Right lobe of liver (tissue), 6 donors: ENCODE results near the gene ALPG. TPM values are rescaled to one million over a fixed set of nuclear protein-coding genes. Genes with fewer than 3 reads are reported as not detected.

Experiments
- ATAC-seq, 4 donors: fragments of 200-7000 bp; cut with Tn5 transposase; one replicate each; pipeline ENCODE4 v1.9.1; 2020; ENCODE audit warnings: mild to moderate bottlenecking in 4 of 4, moderate library complexity in 4 of 4
- DNase-seq, 3 donors: peaks; one replicate each; pipeline ENCODE4 v3.0.0-alpha.2; 2020
- H3K27ac ChIP-seq, 3 donors: fragments of 200-600 bp; one replicate each; pipeline ENCODE4 v1.8.0; 2022
- H3K27me3 ChIP-seq, 2 donors: fragments of 200-600 bp; one replicate each; pipeline ENCODE4 v1.8.0; 2022
- H3K36me3 ChIP-seq, 4 donors: fragments of 200-600 bp; sonication (generic) in 1 of 4; one replicate each; pipeline versions ENCODE4 v1.5.1 to v1.8.0; 2017 to 2022; ENCODE audit warnings: control low read depth in 1 of 4
- H3K4me1 ChIP-seq, 4 donors: fragments of 200-600 bp; sonication (generic) in 1 of 4; one replicate each; pipeline versions ENCODE4 v1.5.1 to v1.8.0; 2017 to 2022; ENCODE audit warnings: control low read depth in 1 of 4
- H3K4me3 ChIP-seq, 3 donors: fragments of 200-600 bp; one replicate each; pipeline ENCODE4 v1.8.0; 2022
- H3K9me3 ChIP-seq, 4 donors: fragments of 200-600 bp; sonication (generic) in 1 of 4; one replicate each; pipeline versions ENCODE4 v1.5.1 to v1.8.0; 2017 to 2022; ENCODE audit warnings: control low read depth in 1 of 4
- CTCF ChIP-seq, 4 donors: fragments of 200-600 bp in 3 of 4; fragments of 450-650 bp in 1 of 4; IDR thresholded peaks; one replicate each; pipeline versions ENCODE4 v1.5.1 to v1.8.0; 2016 to 2022; ENCODE audit warnings: antibody characterized with exemption in 4 of 4, mild to moderate bottlenecking in 2 of 4
- POLR2A ChIP-seq: fragments of 450-650 bp; IDR thresholded peaks from one replicate; pipeline ENCODE4 v1.6.1; 2017; ENCODE audit warnings: antibody characterized with exemption, mild to moderate bottlenecking
- WGBS: methylation state at CpG from one replicate; pipeline ENCODE4 v1.1.6; 2018; ENCODE audit warnings: low coverage, low lambda C conversion rate; ENCODE audit not compliant: insufficient coverage; ENCODE audit errors: missing lambda C conversion rate; 5-methylcytosine and 5-hydroxymethylcytosine counted together
- intact Hi-C, 2 donors: fragments of 100-400 bp; cut with DNase I; formaldehyde crosslinking; loops; one replicate each; pipeline versions ENCODE4 v1.11.2 to v1.14.1; 2022
- total RNA-seq, 6 experiments: library from RNA; depleted of rRNA in 2 of 6; stranded (reverse); fragments of >200 nt in 2 of 6; fragmentation: NEBNext Ultra II Directional in 3 of 6; extraction: Animal tissue kit (Norgen Biotek cat#: 25700) in 3 of 6; gene quantifications; one replicate each; pipeline versions ENCODE4 v1.1.0 to v1.2.4, GENCODE V29; 2016 to 2023
- donor health status: DM: no; HTN: yes; CAD: no.
- donor health status: DM: no; HTN: no; CAD: no.
- donor health status: DM: no; HTN: no; CAD: no.
- donor health status: DM: no; HTN: yes; CAD: no.
- donor health status: DM: no; HTN: yes; CAD: no.

ALPG gene
- total RNA-seq, 6 experiments from 2014 or later: not detected

- Histone ChIP-seq H3K27me3 (peaks cover 14 to 20% of the 10 kb centered on the region in 2 donors), H3K27ac (no peak overlapping the region), H3K9me3 (no peaks in the 10 kb centered on the region), H3K4me3 (no peak overlapping the region), H3K36me3 (no peaks in the 10 kb centered on the region), H3K4me1 (peaks cover 0 to 7% (median 3%) of the 10 kb centered on the region in 4 donors)
- peak in 1 of 3 donors; percentile 19 for DNase-seq
- ATAC-seq: no peak
- intact Hi-C loops: no loop called here
- TF ChIP-seq POLR2A (no peak), CTCF (IDR thresholded peaks at IDR 0.05) (no peak)
- 80% methylated on average over 1 of the region's 12 CpGs for WGBS
Measured at GRCh38 chr2:232415736-232416520, 9.3 kb downstream of the ALPG start.

GRCh38 chr2:232416521-232417470 lies 10.2 kb downstream of the ALPG start:
- H3K4me1 ChIP-seq: peaks cover 0 to 10% (median 4%) of the 10 kb centered on the region in 4 donors
- 80% methylated on average over 1 of the region's 17 CpGs for WGBS
- TF ChIP-seq CTCF (IDR thresholded peaks at IDR 0.05) (no peak), POLR2A (no peak)
- H3K27ac ChIP-seq: no peak overlapping the region
- ATAC-seq (no peak), DNase-seq (no peak)
- no peak overlapping the region for H3K4me3 ChIP-seq
- intact Hi-C loops: no loop called here
- H3K36me3 ChIP-seq: no peaks in the 10 kb centered on the region
- no peaks in the 10 kb centered on the region for H3K9me3 ChIP-seq
- peaks cover 21 to 27% of the 10 kb centered on the region in 2 donors for H3K27me3 ChIP-seq

GRCh38 chr2:232417489-232417888 lies 10.8 kb downstream of the ALPG start:
- DNase-seq (no peak), ATAC-seq (no peak)
- intact Hi-C loops: no loop called here
- Histone ChIP-seq H3K27me3 (peaks cover 21 to 27% of the 10 kb centered on the region in 2 donors), H3K27ac (no peak overlapping the region), H3K9me3 (no peaks in the 10 kb centered on the region), H3K36me3 (no peaks in the 10 kb centered on the region), H3K4me1 (peaks cover 0 to 10% (median 4%) of the 10 kb centered on the region in 4 donors), H3K4me3 (no peak overlapping the region)
- 100% methylated on average over 1 of the region's 5 CpGs for WGBS
- TF ChIP-seq POLR2A (no peak), CTCF (IDR thresholded peaks at IDR 0.05) (no peak)

- Histone ChIP-seq H3K27ac (no peak overlapping the region), H3K9me3 (no peaks in the 10 kb centered on the region), H3K36me3 (no peaks in the 10 kb centered on the region), H3K4me3 (no peak overlapping the region), H3K27me3 (peaks cover 21 to 27% of the 10 kb centered on the region in 2 donors), H3K4me1 (peaks cover 0 to 10% (median 4%) of the 10 kb centered on the region in 4 donors)
- WGBS: no CpG with 5 or more reads among the region's 6 CpGs
- intact Hi-C loops: no loop called here
- TF ChIP-seq CTCF (IDR thresholded peaks at IDR 0.05) (no peak), POLR2A (no peak)
- DNase-seq (no peak), ATAC-seq (no peak)
Measured at GRCh38 chr2:232418056-232418455, 11.4 kb downstream of the ALPG start.
